K562 (cell line): ENCODE results near the gene FGFR4. TPM values are rescaled to one million over a fixed set of nuclear protein-coding genes. Genes with fewer than 3 reads are reported as not detected.
A peak's percentile ranks its signal among the peaks of the same experiment; 100 is the strongest.

Experiments
- ATAC-seq: fragments of 200-7000 bp; cut with Tn5 transposase; 3 replicates; pipeline ENCODE4 v1.9.1; 2020; ENCODE audit warnings: moderate library complexity
- BruUV-seq: library from RNA; stranded (reverse); fragments of 400-500 nt; replicated peaks from 2 replicates; lab custom pipeline; 2021; lab: Mats Ljungman, UMichigan
- CTCF ChIA-PET: fragments of 300-600 bp; formaldehyde crosslinking; extraction: SDS; loops from one replicate; lab custom pipeline; 2021; ENCODE audit warnings: low intra/inter-chr PET ratio; lab: Yijun Ruan, JAX
- POLR2A ChIA-PET: fragments of 300-600, 350-650 bp; sonication (Branson Sonifier 250); formaldehyde crosslinking; extraction: SDS; loops from one replicate; lab custom pipeline; 2021; ENCODE audit warnings: antibody characterized with exemption, inconsistent platforms; lab: Yijun Ruan, JAX
- DNase-seq, 4 experiments: peaks; one replicate each; pipeline versions ENCODE4 v3.0.0 to v3.0.0-alpha.2; 2011 to 2018; ENCODE audit warnings: low spot score in 3 of 4, mixed read lengths in 3 of 4; ENCODE audit errors: extremely low read depth in 1 of 4
- FAIRE-seq: peaks from 2 replicates; lab custom pipeline; 2011; peaks lifted over from hg19 to GRCh38; lab: Jason Lieb, UNC
- H2AFZ ChIP-seq: 2 replicates; pipeline ENCODE4 v1.6.0; 2011; ENCODE audit warnings: low read depth, low read length, control low read depth, inconsistent platforms
- H3K27ac ChIP-seq: fragments of 200-600 bp; 3 replicates; pipeline ENCODE4 v1.8.0; 2011; ENCODE audit warnings: low read depth, mild to moderate bottlenecking, control low read depth, inconsistent platforms, low read length, moderate library complexity, mixed read lengths; ENCODE audit errors: extremely low read depth
- H3K27me3 ChIP-seq, 2 experiments: fragments of 300-600 bp in 1 of 2; 2 replicates in 1 of 2; 3 replicates in 1 of 2; pipeline versions ENCODE4 v1.6.0 to v1.8.0; 2011; ENCODE audit warnings: inconsistent platforms in 2 of 2, low read length in 2 of 2, mild to moderate bottlenecking in 1 of 2, mixed read lengths in 1 of 2, moderate library complexity in 1 of 2; ENCODE audit not compliant: control insufficient read depth in 2 of 2, insufficient read depth in 2 of 2
- H3K36me3 ChIP-seq: fragments of 300-600 bp; 3 replicates; pipeline ENCODE4 v1.8.0; 2011; ENCODE audit warnings: mild to moderate bottlenecking, low read length, inconsistent platforms; ENCODE audit not compliant: control insufficient read depth, insufficient read depth
- H3K4me1 ChIP-seq, 2 experiments: fragments of 200-600 bp in 1 of 2; replicated peaks in 1 of 2; 2 replicates in 1 of 2; 3 replicates in 1 of 2; pipeline versions ENCODE4 v1.5.1 to v1.8.0; 2011; ENCODE audit warnings: inconsistent platforms in 2 of 2, low read length in 2 of 2, mild to moderate bottlenecking in 1 of 2, mixed read lengths in 1 of 2, moderate library complexity in 1 of 2; ENCODE audit not compliant: control insufficient read depth in 2 of 2, insufficient read depth in 2 of 2
- H3K4me2 ChIP-seq: 2 replicates; pipeline ENCODE4 v1.6.1; 2011; ENCODE audit warnings: low read length, control low read depth, inconsistent platforms, mixed read lengths; ENCODE audit not compliant: insufficient read depth
- H3K4me3 ChIP-seq: fragments of 200-600 bp; sonication (generic), shearing (Covaris generic); 2 replicates; pipeline ENCODE4 v1.5.1; 2016; ENCODE audit warnings: control low read depth, inconsistent platforms
- H3K79me2 ChIP-seq: fragments of 200-600 bp; 3 replicates; pipeline ENCODE4 v1.8.0; 2011; ENCODE audit warnings: low read length, inconsistent platforms; ENCODE audit not compliant: control insufficient read depth, insufficient read depth
- H3K9ac ChIP-seq, 2 experiments: 2 replicates each; pipeline versions ENCODE4 v1.6.0 to v1.6.1; 2011; ENCODE audit warnings: low read depth in 2 of 2, low read length in 2 of 2, control low read depth in 1 of 2, inconsistent platforms in 1 of 2, mild to moderate bottlenecking in 1 of 2, mixed read lengths in 1 of 2; ENCODE audit not compliant: insufficient read depth in 1 of 2
- H3K9me1 ChIP-seq: one replicate; pipeline ENCODE4 v1.6.0; 2011; ENCODE audit warnings: inconsistent platforms, mild to moderate bottlenecking, low read length, moderate library complexity; ENCODE audit not compliant: control insufficient read depth, insufficient read depth
- H3K9me3 ChIP-seq: replicated peaks from 2 replicates; pipeline ENCODE4 v1.5.1; 2011; ENCODE audit warnings: low read depth, low read length, inconsistent platforms; ENCODE audit not compliant: control insufficient read depth, insufficient read depth
- H4K20me1 ChIP-seq: replicated peaks from 2 replicates; pipeline ENCODE4 v1.6.1; 2011; ENCODE audit warnings: low read length, inconsistent platforms, mixed read lengths; ENCODE audit not compliant: control insufficient read depth, insufficient read depth
- POLR2G ChIP-seq: fragments of 200-400 bp; formaldehyde crosslinking; IDR thresholded peaks from 2 replicates; pipeline ENCODE4 v1.6.1; 2017; ENCODE audit warnings: low read depth, mild to moderate bottlenecking, antibody characterized with exemption, low read length, moderate library complexity
- WGBS: fragments of 100-300 bp; shearing (Covaris generic); methylation state at CpG from one replicate; pipeline ENCODE4 v1.1.6; 2016; ENCODE audit warnings: low coverage, mixed read lengths; ENCODE audit not compliant: insufficient coverage; ENCODE audit errors: missing lambda C conversion rate; 5-methylcytosine and 5-hydroxymethylcytosine counted together
- in situ Hi-C: fragments of 300-500 bp; cut with MboI; formaldehyde crosslinking; loops from 4 replicates; pipeline ENCODE4 v1.15.0; 2018; ENCODE audit warnings: inconsistent platforms, mixed read lengths
- intact Hi-C: fragments of 100-400 bp; cut with micrococcal nuclease; formaldehyde crosslinking; loops from 2 replicates; pipeline ENCODE4 v1.14.2; 2022
- polyA plus RNA-seq, 8 experiments: library from polyadenylated mRNA; depleted of rRNA in 4 of 8; stranded (reverse) in 5 of 8; unstranded in 3 of 8; fragments of >200 nt; fragmentation: Nextera tagmentation in 2 of 8; fragmentation: Illumina TruSeq in 1 of 8; extraction: Ambion mirVana in 2 of 8; extraction: Trizol in 1 of 8; gene quantifications; 2 replicates each; pipeline versions ENCODE4 v1.2.1 to v1.2.3, GENCODE V29; 2011 to 2014; ENCODE audit warnings: inconsistent platforms in 1 of 8, missing spikeins in 1 of 8
- total RNA-seq, 7 experiments: library from RNA; depleted of rRNA in 6 of 7; stranded (reverse); fragments of >200 nt in 6 of 7; fragmentation: Illumina TruSeq in 2 of 7; extraction: Trizol in 2 of 7; gene quantifications; 2 replicates each; pipeline versions ENCODE4 v1.2.1 to v1.2.3, GENCODE V29; 2011 to 2021; ENCODE audit warnings: low replicate concordance in 1 of 7
- TF ChIP-seq, protein P1 (sequence below): fragments of 450-650 bp; IDR thresholded peaks from 2 replicates; pipeline ENCODE4 v1.6.1; 2016; ENCODE audit warnings: mild to moderate bottlenecking, moderate library complexity

FGFR4 gene
- total and polyA plus RNA-seq, 9 of the 15 experiments (the other 6 are each of a cell fraction or from before 2014, with no cell fraction given): 0.76 to 35.4 (median 7.5) TPM

DNA sequence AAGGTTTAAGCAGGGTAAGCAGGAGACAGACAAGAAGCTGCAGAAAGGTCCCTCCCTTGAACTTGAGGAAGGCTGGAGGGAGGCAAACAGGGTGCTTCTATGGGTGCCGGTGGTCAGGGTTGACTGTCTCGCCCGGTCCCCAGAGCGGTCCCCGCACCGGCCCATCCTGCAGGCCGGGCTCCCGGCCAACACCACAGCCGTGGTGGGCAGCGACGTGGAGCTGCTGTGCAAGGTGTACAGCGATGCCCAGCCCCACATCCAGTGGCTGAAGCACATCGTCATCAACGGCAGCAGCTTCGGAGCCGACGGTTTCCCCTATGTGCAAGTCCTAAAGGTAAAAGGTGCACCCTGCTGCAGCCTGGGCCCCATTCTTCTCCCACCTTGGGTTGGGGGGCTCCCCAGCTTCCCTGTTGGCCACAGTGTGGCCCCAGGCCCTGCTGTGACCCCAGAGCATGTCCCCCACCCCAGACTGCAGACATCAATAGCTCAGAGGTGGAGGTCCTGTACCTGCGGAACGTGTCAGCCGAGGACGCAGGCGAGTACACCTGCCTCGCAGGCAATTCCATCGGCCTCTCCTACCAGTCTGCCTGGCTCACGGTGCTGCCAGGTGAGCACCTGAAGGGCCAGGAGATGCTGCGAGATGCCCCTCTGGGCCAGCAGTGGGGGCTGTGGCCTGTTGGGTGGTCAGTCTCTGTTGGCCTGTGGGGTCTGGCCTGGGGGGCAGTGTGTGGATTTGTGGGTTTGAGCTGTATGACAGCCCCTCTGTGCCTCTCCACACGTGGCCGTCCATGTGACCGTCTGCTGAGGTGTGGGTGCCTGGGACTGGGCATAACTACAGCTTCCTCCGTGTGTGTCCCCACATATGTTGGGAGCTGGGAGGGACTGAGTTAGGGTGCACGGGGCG is 5.7 kb downstream of the FGFR4 start:
- no peak overlapping the region for H3K4me2 ChIP-seq
- peaks cover 5% of the 10 kb centered on the region; the same call in 2 of the 3 replicates for H3K36me3 ChIP-seq
- peak; percentile 26; the same call in 1 of the 2 replicates for TF ChIP-seq POLR2G
- TF ChIP-seq, protein P1, sequence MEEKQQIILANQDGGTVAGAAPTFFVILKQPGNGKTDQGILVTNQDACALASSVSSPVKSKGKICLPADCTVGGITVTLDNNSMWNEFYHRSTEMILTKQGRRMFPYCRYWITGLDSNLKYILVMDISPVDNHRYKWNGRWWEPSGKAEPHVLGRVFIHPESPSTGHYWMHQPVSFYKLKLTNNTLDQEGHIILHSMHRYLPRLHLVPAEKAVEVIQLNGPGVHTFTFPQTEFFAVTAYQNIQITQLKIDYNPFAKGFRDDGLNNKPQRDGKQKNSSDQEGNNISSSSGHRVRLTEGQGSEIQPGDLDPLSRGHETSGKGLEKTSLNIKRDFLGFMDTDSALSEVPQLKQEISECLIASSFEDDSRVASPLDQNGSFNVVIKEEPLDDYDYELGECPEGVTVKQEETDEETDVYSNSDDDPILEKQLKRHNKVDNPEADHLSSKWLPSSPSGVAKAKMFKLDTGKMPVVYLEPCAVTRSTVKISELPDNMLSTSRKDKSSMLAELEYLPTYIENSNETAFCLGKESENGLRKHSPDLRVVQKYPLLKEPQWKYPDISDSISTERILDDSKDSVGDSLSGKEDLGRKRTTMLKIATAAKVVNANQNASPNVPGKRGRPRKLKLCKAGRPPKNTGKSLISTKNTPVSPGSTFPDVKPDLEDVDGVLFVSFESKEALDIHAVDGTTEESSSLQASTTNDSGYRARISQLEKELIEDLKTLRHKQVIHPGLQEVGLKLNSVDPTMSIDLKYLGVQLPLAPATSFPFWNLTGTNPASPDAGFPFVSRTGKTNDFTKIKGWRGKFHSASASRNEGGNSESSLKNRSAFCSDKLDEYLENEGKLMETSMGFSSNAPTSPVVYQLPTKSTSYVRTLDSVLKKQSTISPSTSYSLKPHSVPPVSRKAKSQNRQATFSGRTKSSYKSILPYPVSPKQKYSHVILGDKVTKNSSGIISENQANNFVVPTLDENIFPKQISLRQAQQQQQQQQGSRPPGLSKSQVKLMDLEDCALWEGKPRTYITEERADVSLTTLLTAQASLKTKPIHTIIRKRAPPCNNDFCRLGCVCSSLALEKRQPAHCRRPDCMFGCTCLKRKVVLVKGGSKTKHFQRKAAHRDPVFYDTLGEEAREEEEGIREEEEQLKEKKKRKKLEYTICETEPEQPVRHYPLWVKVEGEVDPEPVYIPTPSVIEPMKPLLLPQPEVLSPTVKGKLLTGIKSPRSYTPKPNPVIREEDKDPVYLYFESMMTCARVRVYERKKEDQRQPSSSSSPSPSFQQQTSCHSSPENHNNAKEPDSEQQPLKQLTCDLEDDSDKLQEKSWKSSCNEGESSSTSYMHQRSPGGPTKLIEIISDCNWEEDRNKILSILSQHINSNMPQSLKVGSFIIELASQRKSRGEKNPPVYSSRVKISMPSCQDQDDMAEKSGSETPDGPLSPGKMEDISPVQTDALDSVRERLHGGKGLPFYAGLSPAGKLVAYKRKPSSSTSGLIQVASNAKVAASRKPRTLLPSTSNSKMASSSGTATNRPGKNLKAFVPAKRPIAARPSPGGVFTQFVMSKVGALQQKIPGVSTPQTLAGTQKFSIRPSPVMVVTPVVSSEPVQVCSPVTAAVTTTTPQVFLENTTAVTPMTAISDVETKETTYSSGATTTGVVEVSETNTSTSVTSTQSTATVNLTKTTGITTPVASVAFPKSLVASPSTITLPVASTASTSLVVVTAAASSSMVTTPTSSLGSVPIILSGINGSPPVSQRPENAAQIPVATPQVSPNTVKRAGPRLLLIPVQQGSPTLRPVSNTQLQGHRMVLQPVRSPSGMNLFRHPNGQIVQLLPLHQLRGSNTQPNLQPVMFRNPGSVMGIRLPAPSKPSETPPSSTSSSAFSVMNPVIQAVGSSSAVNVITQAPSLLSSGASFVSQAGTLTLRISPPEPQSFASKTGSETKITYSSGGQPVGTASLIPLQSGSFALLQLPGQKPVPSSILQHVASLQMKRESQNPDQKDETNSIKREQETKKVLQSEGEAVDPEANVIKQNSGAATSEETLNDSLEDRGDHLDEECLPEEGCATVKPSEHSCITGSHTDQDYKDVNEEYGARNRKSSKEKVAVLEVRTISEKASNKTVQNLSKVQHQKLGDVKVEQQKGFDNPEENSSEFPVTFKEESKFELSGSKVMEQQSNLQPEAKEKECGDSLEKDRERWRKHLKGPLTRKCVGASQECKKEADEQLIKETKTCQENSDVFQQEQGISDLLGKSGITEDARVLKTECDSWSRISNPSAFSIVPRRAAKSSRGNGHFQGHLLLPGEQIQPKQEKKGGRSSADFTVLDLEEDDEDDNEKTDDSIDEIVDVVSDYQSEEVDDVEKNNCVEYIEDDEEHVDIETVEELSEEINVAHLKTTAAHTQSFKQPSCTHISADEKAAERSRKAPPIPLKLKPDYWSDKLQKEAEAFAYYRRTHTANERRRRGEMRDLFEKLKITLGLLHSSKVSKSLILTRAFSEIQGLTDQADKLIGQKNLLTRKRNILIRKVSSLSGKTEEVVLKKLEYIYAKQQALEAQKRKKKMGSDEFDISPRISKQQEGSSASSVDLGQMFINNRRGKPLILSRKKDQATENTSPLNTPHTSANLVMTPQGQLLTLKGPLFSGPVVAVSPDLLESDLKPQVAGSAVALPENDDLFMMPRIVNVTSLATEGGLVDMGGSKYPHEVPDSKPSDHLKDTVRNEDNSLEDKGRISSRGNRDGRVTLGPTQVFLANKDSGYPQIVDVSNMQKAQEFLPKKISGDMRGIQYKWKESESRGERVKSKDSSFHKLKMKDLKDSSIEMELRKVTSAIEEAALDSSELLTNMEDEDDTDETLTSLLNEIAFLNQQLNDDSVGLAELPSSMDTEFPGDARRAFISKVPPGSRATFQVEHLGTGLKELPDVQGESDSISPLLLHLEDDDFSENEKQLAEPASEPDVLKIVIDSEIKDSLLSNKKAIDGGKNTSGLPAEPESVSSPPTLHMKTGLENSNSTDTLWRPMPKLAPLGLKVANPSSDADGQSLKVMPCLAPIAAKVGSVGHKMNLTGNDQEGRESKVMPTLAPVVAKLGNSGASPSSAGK: no peak
- no peaks in the 10 kb centered on the region for H3K9me1 ChIP-seq
- CTCF ChIA-PET: no interaction called here
- no TSS peak for BruUV-seq
- intact Hi-C loops (no loop called here), in situ Hi-C loops (no loop called here)
- no peak overlapping the region for H3K9ac ChIP-seq
- DNase-seq (no peak), ATAC-seq (no peak), FAIRE-seq (no peak)
- H3K27ac ChIP-seq: no peak overlapping the region
- no peak overlapping the region for H3K4me3 ChIP-seq
- no peaks in the 10 kb centered on the region for H3K9me3 ChIP-seq
- POLR2A ChIA-PET: interaction anchor here (0.6 to 1.0 kb wide), 5 partner anchors 12 to 475 kb away, joined by 3 to 4 read pairs (median 3); no protein-coding TSS in a partner anchor
- H3K4me1 ChIP-seq: peaks cover 12 to 51% of the 10 kb centered on the region in 2 experiments; a peak in 3 of 5 replicates
- peaks cover 3% of the 10 kb centered on the region; the same call in 2 of the 3 replicates for H3K79me2 ChIP-seq
- H2AFZ ChIP-seq: no peak overlapping the region
- no peaks in the 10 kb centered on the region for H3K27me3 ChIP-seq
- H4K20me1 ChIP-seq: no peaks in the 10 kb centered on the region
- WGBS: 81% methylated on average over 23 of the region's 32 CpGs
